HepG2 (cell line): ENCODE data around the gene LINGO3. TPM values are rescaled to one million over a fixed set of nuclear protein-coding genes. Genes with fewer than 3 reads are reported as not detected.

Experiments used
- BATF2 ChIP-seq: sonication (generic); formaldehyde crosslinking; IDR thresholded peaks from 2 replicates; pipeline ENCODE4 v1.8.0; 2022; ENCODE audit warnings: mild to moderate bottlenecking, missing genetic modification reagents, moderate library complexity
- CERS6 ChIP-seq: sonication (generic); formaldehyde crosslinking; IDR thresholded peaks from 2 replicates; pipeline ENCODE4 v1.5.0; 2020; ENCODE audit warnings: missing genetic modification reagents
- GFI1 ChIP-seq: sonication (generic); formaldehyde crosslinking; IDR thresholded peaks from 2 replicates; pipeline ENCODE4 v1.5.0; 2020; ENCODE audit warnings: missing genetic modification reagents, mild to moderate bottlenecking, borderline replicate concordance
- IKZF4 ChIP-seq: sonication (generic); formaldehyde crosslinking; IDR thresholded peaks from 2 replicates; pipeline ENCODE4 v1.5.1; 2020; ENCODE audit warnings: borderline replicate concordance, mild to moderate bottlenecking, low read depth, missing genetic modification reagents; ENCODE audit errors: not compliant biosample characterization
- MAFG ChIP-seq: sonication (generic); formaldehyde crosslinking; IDR thresholded peaks from 2 replicates; pipeline ENCODE4 v1.5.1; 2020; ENCODE audit warnings: mild to moderate bottlenecking, missing genetic modification reagents
- MXD1 ChIP-seq: sonication (generic); formaldehyde crosslinking; IDR thresholded peaks from 2 replicates; pipeline ENCODE4 v1.4.0; 2020; ENCODE audit warnings: mild to moderate bottlenecking, missing genetic modification reagents
- MXD3 ChIP-seq: IDR thresholded peaks from 2 replicates; pipeline ENCODE4 v1.6.1; 2016; ENCODE audit warnings: mild to moderate bottlenecking, missing biosample characterization, missing genetic modification reagents
- MYNN ChIP-seq: sonication (generic); formaldehyde crosslinking; IDR thresholded peaks from 2 replicates; pipeline ENCODE4 v1.4.0; 2020; ENCODE audit warnings: mild to moderate bottlenecking, low read depth, missing genetic modification reagents
- NPAS2 ChIP-seq: sonication (generic); formaldehyde crosslinking; IDR thresholded peaks from 2 replicates; pipeline ENCODE4 v1.8.0; 2022; ENCODE audit warnings: mild to moderate bottlenecking, missing genetic modification reagents, borderline replicate concordance
- PAF1 ChIP-seq: IDR thresholded peaks from 2 replicates; pipeline ENCODE4 v1.6.1; 2016; ENCODE audit warnings: missing genetic modification reagents, missing compliant biosample characterization
- SAP130 ChIP-seq: IDR thresholded peaks from 2 replicates; pipeline ENCODE4 v1.6.1; 2016; ENCODE audit warnings: low read depth
- STAG1 ChIP-seq: sonication (generic); formaldehyde crosslinking; IDR thresholded peaks from 2 replicates; pipeline ENCODE4 v1.4.0; 2020; ENCODE audit warnings: missing genetic modification reagents
- TEF ChIP-seq: sonication (generic); formaldehyde crosslinking; IDR thresholded peaks from 2 replicates; pipeline ENCODE4 v1.5.0; 2020; ENCODE audit warnings: missing genetic modification reagents
- ZBTB34 ChIP-seq: sonication (generic); formaldehyde crosslinking; IDR thresholded peaks from 2 replicates; pipeline ENCODE4 v1.8.0; 2022; ENCODE audit warnings: mild to moderate bottlenecking, missing genetic modification reagents
- ZC3H4 ChIP-seq: sonication (generic); formaldehyde crosslinking; IDR thresholded peaks from 2 replicates; pipeline ENCODE4 v1.4.0; 2020; ENCODE audit warnings: missing genetic modification reagents, borderline replicate concordance
- ZNF317 ChIP-seq: sonication (generic); formaldehyde crosslinking; IDR thresholded peaks from 2 replicates; pipeline ENCODE4 v1.5.0; 2020; ENCODE audit warnings: mild to moderate bottlenecking, missing genetic modification reagents
- ZNF468 ChIP-seq: sonication (generic); formaldehyde crosslinking; IDR thresholded peaks from 2 replicates; pipeline ENCODE4 v1.8.0; 2022; ENCODE audit warnings: mild to moderate bottlenecking, moderate library complexity, missing genetic modification reagents
- ZNF501 ChIP-seq: sonication (generic); formaldehyde crosslinking; IDR thresholded peaks from 2 replicates; pipeline ENCODE4 v1.5.1; 2020; ENCODE audit warnings: mild to moderate bottlenecking, moderate library complexity, missing genetic modification reagents
- ZNF639 ChIP-seq: conservative IDR thresholded peaks from 2 replicates; pipeline ENCODE4 v1.6.1; 2018; ENCODE audit warnings: missing genetic modification reagents
- ZNF710 ChIP-seq: sonication (generic); formaldehyde crosslinking; IDR thresholded peaks from 2 replicates; pipeline ENCODE4 v1.5.0; 2020; ENCODE audit warnings: mild to moderate bottlenecking, missing genetic modification reagents, borderline replicate concordance
- polyA plus RNA-seq, 8 experiments: library from polyadenylated mRNA; depleted of rRNA in 3 of 8; stranded (reverse) in 7 of 8; unstranded in 1 of 8; fragments of >200 nt; fragmentation: Illumina TruSeq in 4 of 8; extraction: Trizol in 4 of 8; gene quantifications; 2 replicates each; pipeline versions ENCODE4 v1.2.1 to v1.2.3, GENCODE V29; 2011 to 2016; ENCODE audit warnings: low read depth in 4 of 8, missing spikeins in 1 of 8, mixed read lengths in 1 of 8; ENCODE audit not compliant: insufficient read depth in 1 of 8
- total RNA-seq, 5 experiments: library from RNA; depleted of rRNA; stranded (reverse); fragments of >200 nt; fragmentation: Illumina TruSeq; extraction: Trizol; gene quantifications; 2 replicates each; pipeline ENCODE4 v1.2.3, GENCODE V29; 2016; ENCODE audit warnings: low read depth in 1 of 5

The LINGO3 gene
- total and polyA plus RNA-seq, 2 of the 13 experiments (the other 11 are each of a cell fraction or from before 2014, with no cell fraction given), result not detected

- TF ChIP-seq ZNF468 (CRISPR knock-in tag) (no peak), STAG1 (CRISPR knock-in tag) (no peak), IKZF4 (CRISPR knock-in tag) (peak; percentile 92), NPAS2 (CRISPR knock-in tag) (no peak), ZBTB34 (CRISPR knock-in tag) (peak; percentile 58; the same call in 1 of the 2 replicates), ZNF501 (peak; percentile 82), GFI1 (CRISPR knock-in tag) (peak; percentile 85), MXD3 (peak; percentile 92), ZNF710 (no peak), PAF1 (CRISPR knock-in tag) (no peak), MXD1 (CRISPR knock-in tag) (peak; percentile 75; the same call in 1 of the 2 replicates), ZC3H4 (no peak), SAP130 (CRISPR knock-in tag) (peak; percentile 71), BATF2 (peak; percentile 67; the same call in 1 of the 2 replicates), MYNN (CRISPR knock-in tag) (no peak), MAFG (no peak), TEF (CRISPR knock-in tag) (no peak), ZNF317 (CRISPR knock-in tag) (peak; percentile 70; the same call in 1 of the 2 replicates), ZNF639 (CRISPR knock-in tag) (0 out of 2 replicates have a peak, but pooled peaks have one; percentile 47), CERS6 (CRISPR knock-in tag) (no peak)
Measured at GRCh38 chr19:2269244-2270156, 38.5 kb downstream of the LINGO3 start (continued).
